ENCODE results near the gene MYO5B. TPM values are rescaled to one million over a fixed set of nuclear protein-coding genes. Genes with fewer than 3 reads are reported as not detected.

Gene MYO5B
- total and polyA plus RNA-seq, 4 donors = 0.92 to 20.3 (median 2.9) TPM

- Histone ChIP-seq H3K4me3 (ENCODE audit: low read length in 2 of 2) (no peak overlapping the region), H3K27ac (ENCODE audit: low read depth in 1 of 2, low read length in 2 of 2) (no peak overlapping the region), H3K27me3 (ENCODE audit: control insufficient read depth in 1 of 2, insufficient read depth in 2 of 2, low read length in 1 of 2) (no peaks in the 10 kb centered on the region), H3K9me3 (ENCODE audit: control insufficient read depth, low read length) (no peaks in the 10 kb centered on the region), H3K36me3 (ENCODE audit: control insufficient read depth in 1 of 2, insufficient read depth in 2 of 2, low read length in 1 of 2) (no peaks in the 10 kb centered on the region), H3K4me1 (ENCODE audit: control insufficient read depth in 1 of 2, insufficient read depth in 2 of 2, low read length in 2 of 2) (no peaks in the 10 kb centered on the region)
- 84 to 91% methylated on average over 5 of the region's 5 CpGs for WGBS, 2 donors
- no peak for DNase-seq
- intact Hi-C loops (cut with DNase I) = no loop called here
- ATAC-seq (ENCODE audit: low FRiP score) = no peak
Observed at GRCh38 chr18:49959176-49959575, 235.8 kb downstream of the MYO5B start.

- H3K36me3 ChIP-seq (ENCODE audit: control insufficient read depth in 1 of 2, insufficient read depth in 2 of 2, low read length in 1 of 2) = peaks cover 0 to 3% of the 10 kb centered on the region in 2 donors
- H3K27me3 ChIP-seq (ENCODE audit: control insufficient read depth in 1 of 2, insufficient read depth in 2 of 2, low read length in 1 of 2) = no peaks in the 10 kb centered on the region
- ATAC-seq (ENCODE audit: low FRiP score) (no peak), DNase-seq (no peak)
- H3K9me3 ChIP-seq (ENCODE audit: control insufficient read depth, low read length) = no peaks in the 10 kb centered on the region
- H3K27ac ChIP-seq (ENCODE audit: low read depth in 1 of 2, low read length in 2 of 2) = no peak overlapping the region
- no peaks in the 10 kb centered on the region for H3K4me1 ChIP-seq (ENCODE audit: control insufficient read depth in 1 of 2, insufficient read depth in 2 of 2, low read length in 2 of 2)
- no peak overlapping the region for H3K4me3 ChIP-seq (ENCODE audit: low read length in 2 of 2)
- 87% methylated on average over 5 of the region's 5 CpGs for WGBS, 2 donors
- intact Hi-C loops (cut with DNase I) = no loop called here
Observed at GRCh38 chr18:49955263-49955662, 239.7 kb downstream of the MYO5B start.

GRCh38 chr18:49953391-49953790 lies 241.6 kb downstream of the MYO5B start:
- H3K27me3 ChIP-seq (ENCODE audit: control insufficient read depth in 1 of 2, insufficient read depth in 2 of 2, low read length in 1 of 2) = no peaks in the 10 kb centered on the region
- peaks cover 0 to 3% of the 10 kb centered on the region in 2 donors for H3K36me3 ChIP-seq (ENCODE audit: control insufficient read depth in 1 of 2, insufficient read depth in 2 of 2, low read length in 1 of 2)
- intact Hi-C loops (cut with DNase I) = no loop called here
- 86 to 91% methylated on average over 1 of the region's 1 CpG for WGBS, 2 donors
- DNase-seq (no peak), ATAC-seq (ENCODE audit: low FRiP score) (no peak)
- no peaks in the 10 kb centered on the region for H3K4me1 ChIP-seq (ENCODE audit: control insufficient read depth in 1 of 2, insufficient read depth in 2 of 2, low read length in 2 of 2)
- H3K4me3 ChIP-seq (ENCODE audit: low read length in 2 of 2) = no peak overlapping the region
- no peaks in the 10 kb centered on the region for H3K9me3 ChIP-seq (ENCODE audit: control insufficient read depth, low read length)
- H3K27ac ChIP-seq (ENCODE audit: low read depth in 1 of 2, low read length in 2 of 2) = no peak overlapping the region

GRCh38 chr18:49949951-49950395 lies 245.0 kb downstream of the MYO5B start:
- Histone ChIP-seq H3K4me3 (ENCODE audit: low read length in 2 of 2) (no peak overlapping the region), H3K4me1 (ENCODE audit: control insufficient read depth in 1 of 2, insufficient read depth in 2 of 2, low read length in 2 of 2) (no peaks in the 10 kb centered on the region), H3K36me3 (ENCODE audit: control insufficient read depth in 1 of 2, insufficient read depth in 2 of 2, low read length in 1 of 2) (peaks cover 0 to 3% of the 10 kb centered on the region in 2 donors), H3K27ac (ENCODE audit: low read depth in 1 of 2, low read length in 2 of 2) (no peak overlapping the region), H3K9me3 (ENCODE audit: control insufficient read depth, low read length) (no peaks in the 10 kb centered on the region), H3K27me3 (ENCODE audit: control insufficient read depth in 1 of 2, insufficient read depth in 2 of 2, low read length in 1 of 2) (no peaks in the 10 kb centered on the region)
- WGBS, 2 donors = 16 to 31% methylated on average over 2 of the region's 2 CpGs
- DNase-seq = no peak
- no peak for ATAC-seq (ENCODE audit: low FRiP score)
- intact Hi-C loops (cut with DNase I) = no loop called here

GRCh38 chr18:49948975-49949374 lies 246.0 kb downstream of the MYO5B start:
- WGBS, 2 donors = 66 to 73% methylated on average over 1 of the region's 1 CpG
- H3K36me3 ChIP-seq (ENCODE audit: control insufficient read depth in 1 of 2, insufficient read depth in 2 of 2, low read length in 1 of 2) = peaks cover 0 to 3% of the 10 kb centered on the region in 2 donors
- no peak overlapping the region for H3K27ac ChIP-seq (ENCODE audit: low read depth in 1 of 2, low read length in 2 of 2)
- no peaks in the 10 kb centered on the region for H3K27me3 ChIP-seq (ENCODE audit: control insufficient read depth in 1 of 2, insufficient read depth in 2 of 2, low read length in 1 of 2)
- ATAC-seq (ENCODE audit: low FRiP score) = no peak
- H3K9me3 ChIP-seq (ENCODE audit: control insufficient read depth, low read length) = no peaks in the 10 kb centered on the region
- DNase-seq = no peak
- no peak overlapping the region for H3K4me3 ChIP-seq (ENCODE audit: low read length in 2 of 2)
- no peaks in the 10 kb centered on the region for H3K4me1 ChIP-seq (ENCODE audit: control insufficient read depth in 1 of 2, insufficient read depth in 2 of 2, low read length in 2 of 2)
- intact Hi-C loops (cut with DNase I) = no loop called here

GRCh38 chr18:49944663-49945062 lies 250.3 kb downstream of the MYO5B start:
- intact Hi-C loops (cut with DNase I) = loop anchor here in 1 of 2 donors (5.0 kb wide), 1 partner anchor 258 kb away; no protein-coding TSS in a partner anchor
- Histone ChIP-seq H3K4me1 (ENCODE audit: control insufficient read depth in 1 of 2, insufficient read depth in 2 of 2, low read length in 2 of 2) (no peaks in the 10 kb centered on the region), H3K36me3 (ENCODE audit: control insufficient read depth in 1 of 2, insufficient read depth in 2 of 2, low read length in 1 of 2) (no peaks in the 10 kb centered on the region), H3K27me3 (ENCODE audit: control insufficient read depth in 1 of 2, insufficient read depth in 2 of 2, low read length in 1 of 2) (no peaks in the 10 kb centered on the region), H3K9me3 (ENCODE audit: control insufficient read depth, low read length) (no peaks in the 10 kb centered on the region), H3K4me3 (ENCODE audit: low read length in 2 of 2) (no peak overlapping the region), H3K27ac (ENCODE audit: low read depth in 1 of 2, low read length in 2 of 2) (no peak overlapping the region)
- DNase-seq (no peak), ATAC-seq (ENCODE audit: low FRiP score) (no peak)
- 47 to 59% methylated on average over 8 of the region's 8 CpGs for WGBS, 2 donors

GRCh38 chr18:49936821-49937220 lies 258.1 kb downstream of the MYO5B start:
- no peak overlapping the region for H3K27ac ChIP-seq (ENCODE audit: low read depth in 1 of 2, low read length in 2 of 2)
- ATAC-seq (ENCODE audit: low FRiP score) (no peak), DNase-seq (no peak)
- H3K4me1 ChIP-seq (ENCODE audit: control insufficient read depth in 1 of 2, insufficient read depth in 2 of 2, low read length in 2 of 2) = no peaks in the 10 kb centered on the region
- H3K27me3 ChIP-seq (ENCODE audit: control insufficient read depth in 1 of 2, insufficient read depth in 2 of 2, low read length in 1 of 2) = no peaks in the 10 kb centered on the region
- no peak overlapping the region for H3K4me3 ChIP-seq (ENCODE audit: low read length in 2 of 2)
- intact Hi-C loops (cut with DNase I) = no loop called here
- no peaks in the 10 kb centered on the region for H3K9me3 ChIP-seq (ENCODE audit: control insufficient read depth, low read length)
- H3K36me3 ChIP-seq (ENCODE audit: control insufficient read depth in 1 of 2, insufficient read depth in 2 of 2, low read length in 1 of 2) = peaks cover 0 to 3% of the 10 kb centered on the region in 2 donors
- WGBS, 2 donors = 81 to 83% methylated on average over 4 of the region's 4 CpGs

GRCh38 chr18:49935215-49935614 lies 259.7 kb downstream of the MYO5B start:
- ATAC-seq (ENCODE audit: low FRiP score) = no peak
- Histone ChIP-seq H3K9me3 (ENCODE audit: control insufficient read depth, low read length) (no peaks in the 10 kb centered on the region), H3K27me3 (ENCODE audit: control insufficient read depth in 1 of 2, insufficient read depth in 2 of 2, low read length in 1 of 2) (no peaks in the 10 kb centered on the region), H3K27ac (ENCODE audit: low read depth in 1 of 2, low read length in 2 of 2) (no peak overlapping the region), H3K4me1 (ENCODE audit: control insufficient read depth in 1 of 2, insufficient read depth in 2 of 2, low read length in 2 of 2) (no peaks in the 10 kb centered on the region), H3K36me3 (ENCODE audit: control insufficient read depth in 1 of 2, insufficient read depth in 2 of 2, low read length in 1 of 2) (peaks cover 0 to 3% of the 10 kb centered on the region in 2 donors), H3K4me3 (ENCODE audit: low read length in 2 of 2) (no peak overlapping the region)
- WGBS, 2 donors = 64 to 83% methylated on average over 4 of the region's 4 CpGs
- intact Hi-C loops (cut with DNase I) = no loop called here
- no peak for DNase-seq

- 53 to 89% methylated on average over 2 of the region's 2 CpGs for WGBS, 2 donors
- no peak for ATAC-seq (ENCODE audit: low FRiP score)
- H3K4me1 ChIP-seq (ENCODE audit: control insufficient read depth in 1 of 2, insufficient read depth in 2 of 2, low read length in 2 of 2) = no peaks in the 10 kb centered on the region
- no peak for DNase-seq
- peaks cover 0 to 5% of the 10 kb centered on the region in 2 donors for H3K36me3 ChIP-seq (ENCODE audit: control insufficient read depth in 1 of 2, insufficient read depth in 2 of 2, low read length in 1 of 2)
- no peaks in the 10 kb centered on the region for H3K27me3 ChIP-seq (ENCODE audit: control insufficient read depth in 1 of 2, insufficient read depth in 2 of 2, low read length in 1 of 2)
- no peak overlapping the region for H3K4me3 ChIP-seq (ENCODE audit: low read length in 2 of 2)
- H3K27ac ChIP-seq (ENCODE audit: low read depth in 1 of 2, low read length in 2 of 2) = no peak overlapping the region
- H3K9me3 ChIP-seq (ENCODE audit: control insufficient read depth, low read length) = no peaks in the 10 kb centered on the region
- intact Hi-C loops (cut with DNase I) = no loop called here
Observed at GRCh38 chr18:49934457-49934856, 260.5 kb downstream of the MYO5B start.
